OCI-LY7 (cell line): ENCODE measurements around the gene VPS45. TPM values are rescaled to one million over a fixed set of nuclear protein-coding genes. Genes with fewer than 3 reads are reported as not detected.

Source experiments
- BruUV-seq: library from RNA; stranded (reverse); fragments of 400-500 nt; replicated peaks from 2 replicates; lab custom pipeline; 2021; lab: Mats Ljungman, UMichigan
- CTCF ChIA-PET: fragments of 300-600 bp; sonication (Branson Sonifier 250); formaldehyde crosslinking; loops from one replicate; lab custom pipeline; 2022; ENCODE audit warnings: antibody characterized with exemption; ENCODE audit not compliant: unreplicated experiment; lab: Charles Lee
- POLR2A ChIA-PET: fragments of 300-600 bp; sonication (Branson Sonifier 250); formaldehyde crosslinking; loops from one replicate; lab custom pipeline; 2022; ENCODE audit warnings: antibody characterized with exemption; lab: Charles Lee
- DNase-seq: peaks from one replicate; pipeline ENCODE4 v3.0.0-alpha.2; 2015; ENCODE audit warnings: low spot score
- H2AFZ ChIP-seq: fragments of 200-600 bp; sonication (generic), shearing (Covaris generic); 2 replicates; pipeline ENCODE4 v1.6.1; 2014; ENCODE audit warnings: mild to moderate bottlenecking, antibody characterized with exemption, low read length, moderate library complexity
- H3K27ac ChIP-seq: fragments of 200-600 bp; sonication (generic); 2 replicates; pipeline ENCODE4 v1.5.1; 2014; ENCODE audit warnings: mixed run types, low read depth, mild to moderate bottlenecking, moderate library complexity, low read length, inconsistent platforms; ENCODE audit not compliant: poor library complexity, severe bottlenecking
- H3K36me3 ChIP-seq: fragments of 200-600 bp; sonication (generic); 2 replicates; pipeline ENCODE4 v1.6.1; 2014; ENCODE audit warnings: mild to moderate bottlenecking, antibody characterized with exemption, low read length, moderate library complexity, mixed read lengths; ENCODE audit not compliant: insufficient read depth
- H3K4me1 ChIP-seq: fragments of 200-600 bp; sonication (generic); 2 replicates; pipeline ENCODE4 v1.5.1; 2014; ENCODE audit warnings: mild to moderate bottlenecking, low read length; ENCODE audit not compliant: insufficient read depth, poor library complexity, severe bottlenecking
- H3K4me2 ChIP-seq: fragments of 200-600 bp; sonication (generic); 2 replicates; pipeline ENCODE4 v1.6.1; 2014; ENCODE audit warnings: mild to moderate bottlenecking, low read length
- H3K4me3 ChIP-seq: fragments of 200-600 bp; sonication (generic); 2 replicates; pipeline ENCODE4 v1.5.1; 2014; ENCODE audit warnings: mild to moderate bottlenecking, low read depth, low read length; ENCODE audit not compliant: poor library complexity, severe bottlenecking
- H3K79me2 ChIP-seq: fragments of 200-600 bp; sonication (generic); 2 replicates; pipeline ENCODE4 v1.6.1; 2016; ENCODE audit warnings: low read depth, mild to moderate bottlenecking, low read length, moderate library complexity, mixed read lengths; ENCODE audit not compliant: insufficient read depth
- H3K9me2 ChIP-seq: fragments of 200-600 bp; sonication (generic); 2 replicates; pipeline ENCODE4 v1.6.1; 2016; ENCODE audit warnings: mild to moderate bottlenecking, low read length, mixed read lengths; ENCODE audit not compliant: insufficient read depth
- H3K9me3 ChIP-seq: fragments of 200-600 bp; sonication (generic); 2 replicates; pipeline ENCODE4 v1.6.1; 2014; ENCODE audit warnings: mild to moderate bottlenecking, mixed run types, low read length, mixed read lengths
- H4K20me1 ChIP-seq: fragments of 200-600 bp; sonication (generic); 2 replicates; pipeline ENCODE4 v1.6.1; 2014; ENCODE audit warnings: mild to moderate bottlenecking, antibody characterized with exemption, low read length, moderate library complexity, mixed read lengths; ENCODE audit not compliant: insufficient read depth
- EZH2phosphoT487 ChIP-seq: fragments of 200-600 bp; sonication (generic); IDR thresholded peaks from 2 replicates; pipeline ENCODE4 v1.6.1; 2018; ENCODE audit warnings: low read depth, borderline replicate concordance, mild to moderate bottlenecking, mixed run types, antibody characterized with exemption, low read length, moderate library complexity, mixed read lengths
- intact Hi-C: fragments of 100-400 bp; cut with micrococcal nuclease; formaldehyde crosslinking; loops from one replicate; pipeline ENCODE4 v1.10.0; 2022; ENCODE audit not compliant: unreplicated experiment
- total RNA-seq, 2 experiments: library from RNA; depleted of rRNA in 1 of 2; stranded (reverse); fragments of >200 nt in 1 of 2; shearing (Covaris generic) in 1 of 2; gene quantifications; 2 replicates each; pipeline ENCODE4 v1.2.3, GENCODE V29; 2014 to 2022
- TF ChIP-seq, protein P1 (sequence below): fragments of 200-600 bp; sonication (generic); conservative IDR thresholded peaks from 2 replicates; pipeline ENCODE4 v1.5.1; 2014; ENCODE audit warnings: mild to moderate bottlenecking, antibody characterized with exemption, low read length, moderate library complexity, mixed read lengths

VPS45 gene
- total RNA-seq, 2 experiments from 2014 or later = 40.2 to 54.4 TPM

GRCh38 chr1:150162862-150163706, 95.5 kb downstream of the VPS45 start:
- ChIA-PET CTCF (interaction anchor here (0.5 to 1.7 kb wide), 3 partner anchors 18 to 90 kb away, joined by 3 to 6 read pairs (median 3); no protein-coding TSS in a partner anchor), POLR2A (interaction anchor here (0.7 to 5.0 kb wide), 7 partner anchors 13 to 276 kb away, joined by 3 to 38 read pairs (median 3); partner anchors contain the start of gene PLEKHO1)
- Histone ChIP-seq H3K9me3 (no peaks in the 10 kb centered on the region), H3K79me2 (peaks cover 8% of the 10 kb centered on the region; the same call in 1 of the 2 replicates), H3K36me3 (peaks cover 25% of the 10 kb centered on the region), H3K4me3 (peak overlapping the region; percentile 44), H3K4me2 (peak overlapping the region; percentile 94), H4K20me1 (no peaks in the 10 kb centered on the region), H3K9me2 (no peaks in the 10 kb centered on the region), H2AFZ (peak overlapping the region; percentile 78; the same call in 1 of the 2 replicates), H3K4me1 (peaks cover 81% of the 10 kb centered on the region), H3K27ac (peak overlapping the region; percentile 99)
- no TSS peak for BruUV-seq
- TF ChIP-seq, protein P1, sequence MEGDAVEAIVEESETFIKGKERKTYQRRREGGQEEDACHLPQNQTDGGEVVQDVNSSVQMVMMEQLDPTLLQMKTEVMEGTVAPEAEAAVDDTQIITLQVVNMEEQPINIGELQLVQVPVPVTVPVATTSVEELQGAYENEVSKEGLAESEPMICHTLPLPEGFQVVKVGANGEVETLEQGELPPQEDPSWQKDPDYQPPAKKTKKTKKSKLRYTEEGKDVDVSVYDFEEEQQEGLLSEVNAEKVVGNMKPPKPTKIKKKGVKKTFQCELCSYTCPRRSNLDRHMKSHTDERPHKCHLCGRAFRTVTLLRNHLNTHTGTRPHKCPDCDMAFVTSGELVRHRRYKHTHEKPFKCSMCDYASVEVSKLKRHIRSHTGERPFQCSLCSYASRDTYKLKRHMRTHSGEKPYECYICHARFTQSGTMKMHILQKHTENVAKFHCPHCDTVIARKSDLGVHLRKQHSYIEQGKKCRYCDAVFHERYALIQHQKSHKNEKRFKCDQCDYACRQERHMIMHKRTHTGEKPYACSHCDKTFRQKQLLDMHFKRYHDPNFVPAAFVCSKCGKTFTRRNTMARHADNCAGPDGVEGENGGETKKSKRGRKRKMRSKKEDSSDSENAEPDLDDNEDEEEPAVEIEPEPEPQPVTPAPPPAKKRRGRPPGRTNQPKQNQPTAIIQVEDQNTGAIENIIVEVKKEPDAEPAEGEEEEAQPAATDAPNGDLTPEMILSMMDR = no peak
- no peak for TF ChIP-seq EZH2phosphoT487
- intact Hi-C loops = loop anchor here (10.0 kb wide), 1 partner anchor 278 kb away; a partner anchor contains a TSS
- DNase-seq = peak; percentile 49

DNA sequence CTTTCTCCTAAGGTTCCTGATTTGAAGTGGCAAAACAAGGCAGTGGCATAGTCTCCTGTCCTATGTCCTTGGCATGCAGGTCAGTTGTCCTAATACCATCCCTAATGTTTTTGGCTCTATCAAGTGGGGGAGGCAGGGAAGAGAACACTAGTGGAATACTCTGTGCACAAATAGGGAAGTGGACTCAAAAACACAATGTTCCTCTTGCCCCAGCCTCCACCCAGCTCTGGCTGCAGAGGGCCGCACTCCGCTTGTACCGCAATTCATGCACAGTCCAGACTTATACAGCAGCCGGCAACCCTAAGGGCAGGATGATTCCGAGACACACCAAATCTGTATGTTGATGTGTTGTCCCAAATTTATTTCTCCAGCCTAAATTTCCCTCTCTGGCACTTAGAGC, 96.6 kb downstream of the VPS45 start:
- no peak overlapping the region for H3K4me3 ChIP-seq
- H3K4me2 ChIP-seq = peak overlapping the region; percentile 94
- H4K20me1 ChIP-seq = no peaks in the 10 kb centered on the region
- peaks cover under 1% of the 10 kb centered on the region; the same call in 1 of the 2 replicates for H3K79me2 ChIP-seq
- peak overlapping the region; percentile 99 for H3K27ac ChIP-seq
- DNase-seq = no peak
- peaks cover 13% of the 10 kb centered on the region; the same call in 1 of the 2 replicates for H3K36me3 ChIP-seq
- H3K4me1 ChIP-seq = peaks cover 69% of the 10 kb centered on the region
- intact Hi-C loops = loop anchor here (2.0 to 10.0 kb wide), 2 partner anchors 13 to 279 kb away; a partner anchor contains a TSS
- CTCF ChIA-PET = no interaction called here
- no peaks in the 10 kb centered on the region for H3K9me3 ChIP-seq
- no peaks in the 10 kb centered on the region for H3K9me2 ChIP-seq
- no TSS peak for BruUV-seq
- H2AFZ ChIP-seq = peak overlapping the region; percentile 78
- POLR2A ChIA-PET = interaction anchor here (1.6 to 1.9 kb wide), 4 partner anchors 14 to 91 kb away, joined by 3 to 9 read pairs (median 6); partner anchors contain the start of gene PLEKHO1
- TF ChIP-seq, protein P1 = no peak
- TF ChIP-seq EZH2phosphoT487 = no peak
